Measurements from ENCODE around the gene FCRL5. TPM values are rescaled to one million over a fixed set of nuclear protein-coding genes. Genes with fewer than 3 reads are reported as not detected.

Gene FCRL5
- total and polyA plus RNA-seq, 10 of the 15 experiments (the other 5 are each of a cell fraction or from before 2014, with no cell fraction given): 1.1 to 136 (median 7.0) TPM

GRCh38 chr1:157520386-157520935 is 31.9 kb downstream of the FCRL5 start:
- no peak for FAIRE-seq
- POLR2A ChIA-PET: interaction anchor here (0.6 kb wide), 1 partner anchor 290 kb away, joined by 3 read pairs; no protein-coding TSS in a partner anchor
- RAD21 ChIA-PET (ENCODE audit: unreplicated experiment): no interaction called here
- H3K9ac ChIP-seq (ENCODE audit: control insufficient read depth, insufficient read depth, low read length): no peak overlapping the region
- ATAC-seq: no peak
- H2AFZ ChIP-seq (ENCODE audit: control insufficient read depth, low read depth, low read length): no peak overlapping the region
- H3K27me3 ChIP-seq (replicated peaks in 1 of 2; ENCODE audit: control insufficient read depth in 2 of 2, insufficient read depth in 2 of 2, low read length in 1 of 2): no peaks in the 10 kb centered on the region
- 91% methylated on average over 20 of the region's 20 CpGs for whole genome bisulfite sequencing (ENCODE audit: insufficient coverage, insufficient replicate concordance, low lambda C conversion rate, missing lambda C conversion rate)
- H3K4me1 ChIP-seq (ENCODE audit: control insufficient read depth, insufficient read depth, low read length): peaks cover 17% of the 10 kb centered on the region
- no peak overlapping the region for H3K4me3 ChIP-seq
- no peaks in the 10 kb centered on the region for H4K20me1 ChIP-seq (ENCODE audit: control insufficient read depth, insufficient read depth)
- no peaks in the 10 kb centered on the region for H3K9me3 ChIP-seq (replicated peaks; ENCODE audit: control insufficient read depth, insufficient read depth, low read length)
- intact Hi-C loops (cut with micrococcal nuclease; ENCODE audit: unreplicated experiment): no loop called here
- TF ChIP-seq CTCF (IDR thresholded peaks at IDR 0.05 in 2 of 3, conservative IDR thresholded peaks at IDR 0.05 in 1 of 3; ENCODE audit: control insufficient read depth in 2 of 3, extremely low read depth in 1 of 3, insufficient read depth in 1 of 3, low read depth in 3 of 3, low read length in 3 of 3) (no peak), KAT2A (conservative IDR thresholded peaks at IDR 0.05; ENCODE audit: control insufficient read depth, low read depth, low read length) (no peak), CBX5 (IDR thresholded peaks at IDR 0.05; ENCODE audit: low read depth) (no peak), E2F4 (IDR thresholded peaks at IDR 0.05; ENCODE audit: low read depth, low read length) (no peak), BACH1 (IDR thresholded peaks at IDR 0.05; ENCODE audit: borderline replicate concordance) (no peak), SMAD5 (IDR thresholded peaks at IDR 0.05; ENCODE audit: low read depth) (no peak), CBX3 (IDR thresholded peaks at IDR 0.05; ENCODE audit: borderline replicate concordance, low read depth) (no peak), BCLAF1 (IDR thresholded peaks at IDR 0.05) (no peak), CREM (IDR thresholded peaks at IDR 0.05; ENCODE audit: low read depth) (no peak), MYC (IDR thresholded peaks at IDR 0.05; ENCODE audit: insufficient read depth, insufficient read length, insufficient replicate concordance, low read length, severe bottlenecking) (no peak)
- BruUV-seq (replicated peaks): no TSS peak
- CTCF ChIA-PET: interaction anchor here (0.7 to 1.5 kb wide), 5 partner anchors 14 to 171 kb away, joined by 3 read pairs; no protein-coding TSS in a partner anchor
- H3K27ac ChIP-seq (ENCODE audit: control insufficient read depth, insufficient read depth): no peak overlapping the region
- SMC1A ChIA-PET (ENCODE audit: uncharacterized antibody, unreplicated experiment): no interaction called here
- H3K36me3 ChIP-seq (ENCODE audit: control insufficient read depth in 2 of 2, insufficient read depth in 2 of 2, low read length in 1 of 2): no peaks in the 10 kb centered on the region
- in situ Hi-C loops (cut with MboI): no loop called here
- H3K4me2 ChIP-seq (ENCODE audit: control insufficient read depth, insufficient read depth): no peak overlapping the region
- no peak for DNase-seq (ENCODE audit: low read depth, low spot score)
- no peaks in the 10 kb centered on the region for H3K79me2 ChIP-seq (ENCODE audit: control insufficient read depth, insufficient read depth, low read length)

Data from GM12878 (cell line).